Rectal smooth muscle tissue (tissue), 1 donor: Measurements from ENCODE around the gene GAS5.
"Not testable (repeated sequence)": the region's sequence is repeated elsewhere in the genome, so short reads cannot be mapped to it uniquely, and the experiment has no call there.

Experiments used
- H3K27ac ChIP-seq: one replicate; pipeline ENCODE4 v1.7.0; 2013; ENCODE audit warnings: low read depth, low read length, inconsistent platforms
- H3K27me3 ChIP-seq: one replicate; pipeline ENCODE4 v1.7.0; 2013; ENCODE audit warnings: low read length; ENCODE audit not compliant: control insufficient read depth, insufficient read depth
- H3K36me3 ChIP-seq: one replicate; pipeline ENCODE4 v1.7.0; 2013; ENCODE audit warnings: low read length; ENCODE audit not compliant: control insufficient read depth, insufficient read depth
- H3K4me1 ChIP-seq: one replicate; pipeline ENCODE4 v1.7.0; 2013; ENCODE audit warnings: low read length; ENCODE audit not compliant: control insufficient read depth, insufficient read depth
- H3K4me3 ChIP-seq: one replicate; pipeline ENCODE4 v1.7.0; 2013; ENCODE audit warnings: low read length
- H3K9ac ChIP-seq: one replicate; pipeline ENCODE4 v1.7.0; 2013; ENCODE audit warnings: low read length

Gene GAS5

GRCh38 chr1:173887627-173888026 is 19.8 kb upstream of the GAS5 start:
- Histone ChIP-seq H3K4me3 (no peak overlapping the region), H3K9ac (no peak overlapping the region), H3K27me3 (no peaks in the 10 kb centered on the region), H3K36me3 (peaks cover 13% of the 10 kb centered on the region), H3K27ac (no peak overlapping the region), H3K4me1 (no peaks in the 10 kb centered on the region)

- H3K36me3 ChIP-seq: peaks cover 13% of the 10 kb centered on the region
- H3K9ac ChIP-seq: no peak overlapping the region
- no peak overlapping the region for H3K4me3 ChIP-seq
- no peaks in the 10 kb centered on the region for H3K4me1 ChIP-seq
- H3K27ac ChIP-seq: no peak overlapping the region
- H3K27me3 ChIP-seq: no peaks in the 10 kb centered on the region
Measured at GRCh38 chr1:173886746-173887611, 19.2 kb upstream of the GAS5 start.

GRCh38 chr1:173884701-173885100 is 16.9 kb upstream of the GAS5 start:
- H3K36me3 ChIP-seq: peaks cover 15% of the 10 kb centered on the region

GRCh38 chr1:173881117-173881516 is 13.3 kb upstream of the GAS5 start:
- H3K27me3 ChIP-seq, H3K27ac ChIP-seq: not testable (repeated sequence)
- peaks cover 12% of the 10 kb centered on the region for H3K36me3 ChIP-seq

More at GRCh38 chr1:173884701-173885100, 16.9 kb upstream of the GAS5 start:
- no peaks in the 10 kb centered on the region for H3K4me1 ChIP-seq
- no peak overlapping the region for H3K4me3 ChIP-seq
- no peaks in the 10 kb centered on the region for H3K27me3 ChIP-seq
- H3K9ac ChIP-seq: no peak overlapping the region
- no peak overlapping the region for H3K27ac ChIP-seq

GRCh38 chr1:173878251-173878650 is 10.5 kb upstream of the GAS5 start:
- H3K36me3 ChIP-seq: peaks cover 7% of the 10 kb centered on the region
- H3K27ac ChIP-seq: no peak overlapping the region

More at GRCh38 chr1:173881117-173881516, 13.3 kb upstream of the GAS5 start:
- H3K9ac ChIP-seq, H3K4me3 ChIP-seq, H3K4me1 ChIP-seq: not testable (repeated sequence)

GRCh38 chr1:173876732-173877131 is 8.9 kb upstream of the GAS5 start:
- Histone ChIP-seq H3K4me1 (no peaks in the 10 kb centered on the region), H3K27me3 (no peaks in the 10 kb centered on the region)

More at GRCh38 chr1:173878251-173878650, 10.5 kb upstream of the GAS5 start:
- no peak overlapping the region for H3K9ac ChIP-seq
- H3K4me3 ChIP-seq: no peak overlapping the region
- no peaks in the 10 kb centered on the region for H3K27me3 ChIP-seq
- H3K4me1 ChIP-seq: no peaks in the 10 kb centered on the region

GRCh38 chr1:173871500-173871899 is 3.7 kb upstream of the GAS5 start:
- Histone ChIP-seq H3K9ac (no peak overlapping the region), H3K4me3 (no peak overlapping the region), H3K27ac (no peak overlapping the region), H3K36me3 (peaks cover 2% of the 10 kb centered on the region), H3K4me1 (peaks cover 8% of the 10 kb centered on the region), H3K27me3 (no peaks in the 10 kb centered on the region)

More at GRCh38 chr1:173876732-173877131, 8.9 kb upstream of the GAS5 start:
- no peak overlapping the region for H3K27ac ChIP-seq
- peaks cover 7% of the 10 kb centered on the region for H3K36me3 ChIP-seq
- no peak overlapping the region for H3K4me3 ChIP-seq
- no peak overlapping the region for H3K9ac ChIP-seq

- peaks cover 2% of the 10 kb centered on the region for H3K36me3 ChIP-seq
- H3K4me3 ChIP-seq: no peak overlapping the region
- H3K27ac ChIP-seq: no peak overlapping the region
- H3K27me3 ChIP-seq: no peaks in the 10 kb centered on the region
- H3K9ac ChIP-seq: no peak overlapping the region
- peaks cover 9% of the 10 kb centered on the region for H3K4me1 ChIP-seq
Measured at GRCh38 chr1:173871091-173871490, 3.3 kb upstream of the GAS5 start.

GRCh38 chr1:173870252-173871075 is 2.7 kb upstream of the GAS5 start:
- Histone ChIP-seq H3K36me3 (peaks cover 6% of the 10 kb centered on the region), H3K4me3 (no peak overlapping the region), H3K27me3 (no peaks in the 10 kb centered on the region), H3K9ac (no peak overlapping the region), H3K4me1 (peaks cover 9% of the 10 kb centered on the region), H3K27ac (no peak overlapping the region)

GRCh38 chr1:173869021-173869359 is 1.2 kb upstream of the GAS5 start:
- peak overlapping the region; percentile 73 for H3K9ac ChIP-seq
- no peaks in the 10 kb centered on the region for H3K27me3 ChIP-seq
- peak overlapping the region; percentile 95 for H3K27ac ChIP-seq
- peak overlapping the region; percentile 90 for H3K4me3 ChIP-seq
- peaks cover 16% of the 10 kb centered on the region for H3K36me3 ChIP-seq
- H3K4me1 ChIP-seq: peaks cover 9% of the 10 kb centered on the region

- H3K27ac ChIP-seq: peak within 1 kb of the TSS; percentile 95
- H3K9ac ChIP-seq: peak within 1 kb of the TSS; percentile 73
- H3K27me3 ChIP-seq: no peaks in the 10 kb centered on the region
- peaks cover 9% of the 10 kb centered on the region for H3K4me1 ChIP-seq
- peaks cover 16% of the 10 kb centered on the region for H3K36me3 ChIP-seq
- H3K4me3 ChIP-seq: peak within 1 kb of the TSS; percentile 90
Measured at GRCh38 chr1:173868266-173869020, 654 bp upstream of the GAS5 start, which contains the start of gene ZBTB37. ZBTB37 (plus strand) TSS chr1:173868380; CDS start chr1:173870226, 1,846 bp downstream.
